GM20431 (cell line): ENCODE measurements around the gene VAV1.
"Not testable (repeated sequence)": the region's sequence is repeated elsewhere in the genome, so short reads cannot be mapped to it uniquely, and the experiment has no call there.

Experiments
- in situ Hi-C: fragments of 300-500 bp; cut with MseI, MboI; formaldehyde crosslinking; loops from one replicate; pipeline ENCODE4 v1.15.0; 2020; ENCODE audit warnings: low sequenced_read_pairs; ENCODE audit not compliant: unreplicated experiment

VAV1 gene

DNA sequence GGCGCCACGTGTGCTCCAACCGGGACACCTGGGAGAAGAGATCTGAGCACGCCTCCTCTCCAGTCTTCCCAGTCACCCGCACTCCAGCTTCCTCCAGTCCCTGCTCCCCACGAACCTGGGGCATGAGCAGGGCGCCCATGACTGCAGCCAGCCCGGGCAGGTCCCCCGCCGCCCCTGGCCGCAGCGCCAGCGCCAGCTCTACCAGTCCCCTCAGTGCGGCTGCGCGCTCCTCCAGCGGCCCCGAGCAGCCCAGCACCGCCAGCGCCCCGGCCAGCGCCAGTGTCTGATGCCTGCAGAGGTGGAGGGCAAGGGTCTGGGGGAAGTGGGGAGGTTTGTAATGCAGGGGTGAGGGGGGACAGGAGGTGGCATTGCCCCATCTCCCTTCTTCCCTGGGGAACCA is 18.4 kb upstream of the VAV1 start:
- in situ Hi-C loops, result no loop called here

DNA sequence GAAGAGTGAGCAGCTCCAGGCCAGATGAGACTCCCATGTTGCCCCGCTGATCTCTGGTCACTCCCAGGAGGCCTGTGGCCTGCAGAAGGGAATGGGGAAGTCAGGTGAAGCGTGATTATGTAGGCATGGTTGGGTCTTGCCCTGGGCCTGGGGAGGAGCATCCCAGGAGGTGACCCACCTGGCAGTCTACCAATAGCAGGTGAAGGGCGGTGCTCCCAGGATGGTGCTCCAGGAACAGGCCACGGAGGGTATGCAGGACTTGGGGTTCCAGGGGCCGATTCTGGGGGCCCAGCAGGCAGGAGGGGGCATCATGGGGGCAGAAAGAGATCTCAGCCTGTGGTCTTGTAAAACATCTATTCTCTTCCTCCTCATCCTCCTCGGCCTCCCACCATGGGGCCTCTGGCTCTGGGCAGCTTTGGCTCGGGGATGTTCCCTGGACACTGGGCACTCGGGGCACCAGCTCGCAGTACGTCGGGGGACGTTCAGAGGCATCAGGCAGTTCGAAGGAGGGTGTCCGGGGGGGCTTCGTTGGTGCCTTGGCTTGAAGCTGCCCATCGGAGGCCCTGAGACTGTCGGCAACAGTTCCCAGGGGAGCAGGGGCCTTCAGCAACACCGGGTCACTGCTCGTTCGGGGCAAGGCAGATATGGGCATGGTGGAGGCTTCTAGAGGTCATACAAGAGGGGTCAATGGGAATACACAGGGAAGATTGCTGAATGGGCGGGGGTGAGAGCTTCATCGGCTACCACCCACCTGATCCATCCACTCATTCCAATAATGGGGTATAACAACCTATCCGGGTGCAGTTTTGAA is 17.6 kb upstream of the VAV1 start:
- in situ Hi-C loops, result no loop called here

DNA sequence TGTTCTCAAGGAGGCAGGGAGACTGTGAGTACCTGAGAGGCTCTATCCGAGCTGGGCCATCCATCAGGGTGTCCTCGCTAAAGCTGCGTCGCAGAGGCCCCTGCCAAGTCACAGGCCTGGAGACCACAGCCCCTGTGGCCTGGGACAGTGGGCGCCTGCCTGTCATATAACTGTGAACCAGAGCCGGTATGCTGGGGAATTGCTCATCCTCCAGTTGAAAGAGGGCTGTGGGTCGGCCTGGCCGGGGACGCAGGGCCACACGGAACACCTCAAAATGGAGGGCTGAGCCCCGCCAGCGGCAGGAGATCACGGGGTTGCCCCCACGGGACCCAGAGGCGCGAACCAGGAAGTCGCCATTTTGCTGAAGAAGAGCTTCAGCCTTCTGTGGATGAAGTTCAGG is 11.9 kb upstream of the VAV1 start:
- in situ Hi-C loops, result no loop called here

DNA sequence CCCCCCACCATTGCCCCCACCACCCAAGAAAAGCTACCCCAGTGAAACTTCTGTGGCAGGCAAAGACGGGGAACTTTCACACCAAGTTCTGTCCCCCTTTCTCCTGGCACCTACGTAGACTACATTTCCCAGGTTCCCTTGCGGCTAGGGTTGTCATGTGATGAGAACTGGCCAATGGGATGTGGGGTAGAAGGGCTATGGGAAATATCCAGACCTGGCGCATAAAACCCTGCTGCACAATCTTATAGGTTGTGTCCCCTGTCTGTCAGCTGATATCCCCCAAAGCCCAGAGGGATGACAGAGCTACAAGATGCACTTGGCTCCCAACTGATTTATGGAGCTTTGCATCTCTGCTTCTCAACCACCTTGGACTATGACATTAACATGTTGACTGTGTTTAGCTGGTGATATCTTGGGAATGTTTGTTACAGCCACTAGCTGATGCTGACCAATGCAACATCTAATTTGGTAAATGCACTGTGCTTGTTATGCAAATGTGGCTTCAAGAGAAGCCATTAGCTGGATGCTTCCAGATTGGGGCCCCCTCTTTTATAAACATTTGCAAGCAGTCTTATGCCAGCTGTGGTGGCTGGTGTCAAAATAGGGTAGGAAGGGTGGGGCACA is 11.3 kb upstream of the VAV1 start:
- in situ Hi-C loops, result no loop called here

DNA sequence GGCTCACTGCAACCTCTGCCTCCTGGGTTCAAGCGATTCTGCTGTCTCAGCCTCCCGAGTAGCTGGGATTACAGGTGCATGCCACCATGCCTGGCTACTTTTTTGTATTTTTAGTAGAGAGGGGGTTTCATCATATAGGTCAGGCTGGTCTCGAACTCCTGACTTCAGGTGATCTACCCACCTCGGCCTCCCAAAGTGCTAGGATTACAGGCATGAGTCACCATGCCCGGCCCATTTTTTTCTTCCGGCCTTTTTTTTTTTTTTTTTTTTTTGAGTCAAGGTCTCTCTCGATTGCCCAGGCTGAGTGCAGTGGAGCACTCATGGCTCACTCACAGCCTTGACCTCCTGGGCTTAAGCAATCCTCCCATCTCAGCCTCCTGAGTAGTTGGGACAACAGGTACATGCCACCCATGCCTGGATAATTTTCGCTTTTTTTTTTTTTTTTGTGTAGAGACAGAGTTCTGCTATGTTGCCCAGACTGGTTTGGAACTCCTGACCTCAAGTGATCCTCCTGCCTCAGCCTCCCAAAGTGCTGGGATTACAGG is 10.2 kb upstream of the VAV1 start:
- in situ Hi-C loops, result not testable (repeated sequence)

DNA sequence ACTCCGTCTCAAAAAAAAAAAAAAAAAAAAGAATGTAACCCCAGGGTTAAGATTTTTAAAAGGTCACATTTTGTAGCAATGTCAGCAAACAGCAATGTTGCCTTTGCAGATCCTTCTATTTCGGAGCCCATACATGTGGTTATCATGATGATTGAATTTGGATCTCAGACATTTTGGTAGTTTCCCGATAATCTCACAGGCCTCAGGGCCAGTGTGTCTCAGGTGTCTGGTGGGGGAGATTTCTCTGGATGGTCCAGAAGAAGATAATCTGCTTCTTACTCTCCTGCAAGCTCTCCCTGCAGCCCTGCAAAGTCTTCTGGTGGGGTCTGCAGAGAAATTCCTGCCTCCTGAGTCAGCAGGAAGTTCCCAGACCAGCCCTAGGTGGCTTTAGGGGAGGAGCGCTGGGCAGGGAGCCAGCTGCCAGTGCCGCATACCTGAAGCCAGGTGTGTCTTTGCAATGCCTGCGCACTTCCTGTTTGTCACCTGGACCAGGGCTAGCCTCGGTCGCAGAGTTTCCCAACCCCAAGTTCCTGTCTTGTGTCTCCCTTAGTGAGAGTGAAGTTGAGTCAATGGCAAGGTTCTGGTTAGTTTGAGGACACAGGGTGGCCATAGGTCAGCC is 6.7 kb upstream of the VAV1 start:
- in situ Hi-C loops, result no loop called here

DNA sequence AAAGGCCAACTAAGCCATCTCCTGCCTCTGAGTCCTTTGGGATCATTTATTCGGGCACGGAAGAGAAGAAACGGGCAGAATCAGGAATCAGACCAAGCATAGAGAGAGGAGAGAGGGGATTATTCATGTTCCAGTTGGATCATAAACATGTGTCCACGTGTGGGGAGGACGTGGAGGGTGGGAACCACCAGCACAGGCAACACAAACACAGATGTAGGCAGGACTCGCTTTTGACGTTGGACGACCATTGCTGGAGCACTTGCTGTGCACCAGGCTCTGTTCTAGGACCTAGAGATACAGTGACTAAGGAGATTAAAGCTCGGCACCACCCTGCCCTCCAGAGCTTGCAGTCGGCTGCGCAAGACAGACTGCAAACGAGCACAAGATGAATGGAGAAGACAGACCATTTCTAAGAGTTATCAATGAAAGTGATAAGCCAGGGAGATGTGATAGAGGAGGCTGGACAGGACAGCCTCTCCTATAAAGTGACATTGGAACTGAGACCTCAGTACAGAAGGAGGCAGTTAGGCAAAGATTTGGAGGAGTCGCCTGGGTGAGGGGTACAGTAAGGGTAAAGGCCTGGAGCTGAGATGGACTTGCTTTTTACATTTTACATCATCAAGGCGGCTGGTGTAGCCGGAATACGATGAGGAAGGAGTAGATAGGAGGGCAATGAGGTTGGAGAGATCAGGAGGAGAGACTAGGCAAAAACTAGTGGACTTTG is 6.0 kb upstream of the VAV1 start:
- in situ Hi-C loops, result no loop called here

DNA sequence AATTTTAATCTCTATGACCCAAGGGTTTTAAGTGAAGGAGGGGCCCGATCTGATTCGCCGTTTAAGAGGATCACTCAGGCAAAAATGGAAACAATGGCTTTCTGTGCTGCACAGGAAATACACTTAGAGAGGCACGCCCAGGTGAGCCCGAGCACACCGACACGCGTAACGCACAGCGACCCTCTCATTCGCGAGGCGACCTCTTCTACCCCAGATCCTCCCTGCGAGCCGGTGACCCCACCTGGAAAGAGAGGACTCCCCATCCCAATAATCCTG is 5.5 kb upstream of the VAV1 start:
- in situ Hi-C loops, result no loop called here

DNA sequence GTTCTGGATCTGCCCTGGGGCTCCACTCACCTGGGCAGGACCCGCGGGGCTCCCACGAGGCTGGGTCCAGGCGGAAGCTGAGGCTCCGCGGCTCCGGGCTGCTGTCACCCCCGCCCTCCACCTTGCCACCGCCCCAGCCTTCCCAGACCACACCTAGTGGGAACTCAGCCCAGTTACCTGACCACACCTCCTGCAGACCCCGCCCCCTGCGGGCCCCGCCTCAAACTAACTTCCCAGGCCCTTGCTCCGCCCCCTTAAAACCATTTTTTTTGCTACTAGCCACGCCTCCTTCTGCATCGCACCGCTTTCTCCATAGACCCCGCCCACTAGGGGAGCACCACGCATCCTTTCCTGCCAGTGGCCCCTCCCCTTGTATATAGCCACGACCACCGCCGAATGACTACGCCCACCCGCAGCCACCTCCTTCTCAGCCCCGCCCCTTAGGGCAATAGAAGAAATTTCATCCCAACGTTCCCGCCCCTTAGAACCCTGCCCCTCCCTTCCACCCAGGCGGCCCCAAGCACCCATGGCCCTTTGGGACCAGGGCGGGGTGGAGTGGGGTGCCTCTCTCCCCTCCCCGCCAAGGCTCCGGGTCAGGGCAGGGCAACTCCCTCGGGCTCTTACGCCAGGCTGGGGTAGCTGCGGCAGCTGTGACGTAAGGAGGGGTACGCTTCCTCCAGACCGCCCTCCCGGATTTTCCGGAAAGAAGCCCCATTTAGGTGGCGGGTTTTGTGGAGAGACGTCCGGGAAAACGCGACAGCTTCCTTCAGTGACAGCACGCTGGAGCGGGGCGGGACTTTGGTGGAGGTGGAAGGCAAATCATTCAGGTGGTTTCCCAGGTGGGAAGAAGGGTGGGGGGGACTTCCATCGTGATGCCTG is 4.9 kb upstream of the VAV1 start, which contains the start of gene SH2D3A:
Gene SH2D3A, minus strand, starts transcription at position 79 of the 879 bp plus-strand sequence. CDS start 3,687 bp downstream, outside the sequence.
- in situ Hi-C loops, result no loop called here

DNA sequence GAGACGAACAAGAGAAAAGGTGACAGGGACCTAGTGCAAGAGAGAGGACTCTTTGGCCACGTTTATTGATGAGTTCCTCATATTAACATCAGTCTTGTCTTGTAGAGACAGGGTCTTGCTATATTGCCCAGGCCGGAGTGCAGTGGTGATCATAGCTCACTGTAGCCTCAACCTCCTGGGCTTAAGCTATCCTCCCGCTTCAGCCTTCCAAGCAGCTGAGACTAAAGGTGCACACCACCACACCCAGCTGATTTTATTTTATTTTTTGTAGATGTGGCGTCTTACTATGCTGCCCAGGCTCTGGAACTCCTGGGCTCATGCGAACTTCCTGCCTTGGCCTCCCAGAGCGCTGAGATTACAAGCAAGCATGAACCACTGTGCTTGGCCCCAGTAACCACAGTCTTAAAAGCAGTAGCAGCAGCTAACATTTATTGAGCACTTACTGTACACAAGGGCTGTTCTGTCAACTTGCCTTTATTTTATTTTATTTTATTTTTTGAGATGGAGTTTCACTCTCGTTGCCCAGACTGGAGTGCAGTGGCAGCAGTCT is 4.2 kb upstream of the VAV1 start:
- in situ Hi-C loops, result no loop called here

DNA sequence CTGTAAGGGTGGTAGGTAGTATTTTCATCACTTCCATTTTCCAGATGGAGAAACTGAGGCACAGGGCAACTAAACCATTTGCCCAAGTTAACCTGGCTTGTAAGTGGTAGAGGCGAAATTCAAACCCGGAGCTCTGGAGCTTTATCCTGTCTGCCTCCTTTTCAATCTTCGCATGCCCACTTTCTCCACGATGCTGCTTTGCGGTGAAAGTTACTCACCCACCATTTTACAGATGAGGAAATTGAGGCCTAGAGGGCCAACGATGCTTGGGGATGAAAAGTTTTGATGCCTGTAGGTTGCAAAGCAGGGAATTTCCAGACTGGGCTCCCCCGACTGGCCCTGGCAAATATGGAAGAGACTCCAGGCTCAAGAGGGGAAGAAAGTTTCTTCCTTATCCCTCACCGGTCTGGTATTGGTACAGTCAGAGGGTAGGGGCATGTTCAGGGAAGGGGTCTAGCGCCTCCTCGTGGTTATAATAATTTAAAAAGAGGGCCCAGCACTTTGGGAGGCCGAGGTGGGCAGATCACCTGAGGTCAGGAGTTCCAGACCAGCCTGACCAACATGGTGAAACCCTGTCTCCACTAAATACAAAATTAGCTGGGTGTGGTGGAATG is 3.4 kb upstream of the VAV1 start:
- in situ Hi-C loops, result no loop called here

DNA sequence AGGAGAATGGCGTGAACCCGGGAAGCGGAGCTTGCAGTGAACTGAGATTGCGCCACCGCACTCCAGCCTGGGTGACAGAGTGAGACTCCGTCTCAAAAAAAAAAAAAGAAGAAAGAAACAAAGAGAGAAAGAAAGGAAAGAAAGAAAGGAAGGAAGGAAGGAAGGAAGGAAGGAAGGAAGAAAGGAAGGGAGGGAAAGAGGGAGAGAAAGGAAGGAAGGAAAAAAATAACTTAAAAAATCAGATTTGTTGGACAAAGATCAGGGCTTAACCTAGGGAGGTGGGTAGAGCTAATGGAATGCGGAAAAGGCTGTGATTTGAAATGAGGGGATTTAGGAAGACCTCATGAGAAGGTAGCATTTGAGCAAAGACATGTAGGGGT is 870 bp upstream of the VAV1 start:
- in situ Hi-C loops, result not testable (repeated sequence)

DNA sequence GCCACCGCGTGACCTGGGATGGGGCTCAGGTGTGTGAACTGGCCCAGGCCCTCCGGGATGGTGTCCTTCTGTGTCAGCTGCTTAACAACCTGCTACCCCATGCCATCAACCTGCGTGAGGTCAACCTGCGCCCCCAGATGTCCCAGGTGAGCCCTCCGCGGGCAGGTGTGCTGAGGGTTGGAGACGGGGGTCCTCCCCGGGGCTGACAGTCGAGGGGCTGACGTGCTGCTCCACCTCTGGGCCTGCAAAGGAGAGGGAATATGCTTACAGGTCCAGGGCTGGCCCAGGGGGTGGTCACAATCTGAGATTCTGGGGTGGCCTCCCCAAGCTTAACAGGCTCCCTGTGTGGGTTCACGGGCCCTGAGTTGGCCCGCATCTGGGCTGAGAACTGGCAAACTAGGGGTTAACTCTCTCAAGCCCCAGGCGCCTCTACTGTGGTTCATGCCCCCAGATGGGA is 386 bp downstream of the VAV1 start:
- in situ Hi-C loops, result no loop called here

DNA sequence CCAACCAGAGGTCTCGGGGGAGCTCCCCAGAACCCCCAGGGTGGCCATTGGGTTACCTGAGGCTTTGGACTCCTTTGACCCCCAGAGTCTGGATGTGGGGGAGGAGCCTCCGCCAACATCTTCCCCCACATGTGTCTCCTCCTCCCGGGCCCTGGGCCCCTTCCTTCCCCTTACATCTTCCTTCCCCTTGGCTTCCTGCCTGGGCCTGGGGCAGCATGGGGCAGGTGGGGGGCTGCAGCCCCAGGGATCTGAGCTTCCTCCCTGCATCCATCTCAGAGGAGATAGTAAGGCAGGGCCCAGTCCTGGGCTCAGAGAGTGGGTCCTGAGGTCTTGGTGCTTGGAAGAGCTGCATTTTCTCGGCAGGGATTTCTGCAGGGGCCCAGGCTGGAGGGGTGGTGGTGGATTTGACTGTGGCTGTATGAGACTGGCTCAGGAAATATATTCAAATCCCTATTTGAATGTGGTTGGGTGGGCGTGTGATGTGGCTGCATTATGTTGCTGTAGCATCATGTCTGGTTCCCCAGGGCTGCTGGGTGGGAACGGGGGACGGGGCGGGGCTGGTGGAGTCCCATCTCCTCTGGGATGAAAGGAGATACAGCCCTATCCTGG is 919 bp downstream of the VAV1 start:
- in situ Hi-C loops, result no loop called here

DNA sequence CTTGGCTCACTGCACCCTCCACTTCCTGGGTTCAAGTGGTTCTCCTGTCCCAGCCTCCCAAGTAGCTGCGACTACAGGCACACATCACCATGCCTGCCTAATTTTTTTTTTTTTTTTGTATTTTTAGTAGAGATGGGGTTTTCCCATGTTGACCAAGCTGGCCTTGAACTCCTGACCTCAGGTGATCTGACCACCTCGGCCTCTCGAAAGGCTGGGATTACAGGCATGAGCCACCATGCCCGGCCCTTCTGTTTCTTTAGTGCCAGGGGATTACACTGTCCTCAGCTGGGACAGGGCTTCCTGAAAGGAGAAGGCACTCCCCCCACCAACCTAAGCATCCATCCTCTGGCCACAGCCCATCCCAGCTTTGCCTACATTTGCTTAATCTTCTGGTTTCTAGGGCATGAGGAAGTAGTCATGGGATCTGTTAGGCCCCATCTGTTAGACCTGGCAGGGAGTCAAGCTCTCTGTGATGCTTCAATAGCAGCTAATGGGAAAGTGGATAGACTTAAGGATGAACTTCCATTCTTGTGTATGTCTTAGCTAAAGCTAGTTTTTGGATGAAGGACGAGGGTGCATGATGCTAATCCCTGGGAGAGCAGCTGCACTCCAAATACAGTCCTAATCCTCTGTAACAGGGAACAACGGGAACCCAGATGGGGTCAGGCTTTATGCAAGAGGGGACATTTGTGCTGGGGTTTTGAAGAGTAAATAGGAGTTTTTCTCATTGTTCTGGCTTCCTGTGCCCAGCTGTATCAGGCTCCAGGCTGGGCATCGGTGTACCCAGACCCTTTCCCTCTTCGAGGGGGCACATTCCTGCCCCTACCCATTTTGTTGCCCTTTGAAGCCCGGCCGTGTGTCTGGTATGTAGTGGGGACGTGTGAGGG is 2.6 kb downstream of the VAV1 start:
- in situ Hi-C loops, result no loop called here

DNA sequence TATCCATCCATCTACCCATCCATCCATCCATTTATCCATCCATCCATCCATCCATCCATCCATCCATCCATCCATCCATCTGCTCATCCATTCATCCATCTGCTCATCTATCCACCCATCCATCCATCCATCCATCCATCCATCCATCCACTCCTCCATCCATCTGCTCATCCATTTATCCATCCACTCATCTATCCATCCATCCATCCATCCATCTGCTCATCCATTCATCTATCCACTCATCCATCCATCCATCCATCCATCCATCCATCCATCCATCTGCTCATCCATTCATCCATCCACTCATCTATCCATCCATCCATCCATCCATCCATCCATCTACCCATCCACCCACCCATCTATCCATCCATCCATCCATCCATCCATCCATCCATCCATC is 3.5 kb downstream of the VAV1 start:
- in situ Hi-C loops, result not testable (repeated sequence)

DNA sequence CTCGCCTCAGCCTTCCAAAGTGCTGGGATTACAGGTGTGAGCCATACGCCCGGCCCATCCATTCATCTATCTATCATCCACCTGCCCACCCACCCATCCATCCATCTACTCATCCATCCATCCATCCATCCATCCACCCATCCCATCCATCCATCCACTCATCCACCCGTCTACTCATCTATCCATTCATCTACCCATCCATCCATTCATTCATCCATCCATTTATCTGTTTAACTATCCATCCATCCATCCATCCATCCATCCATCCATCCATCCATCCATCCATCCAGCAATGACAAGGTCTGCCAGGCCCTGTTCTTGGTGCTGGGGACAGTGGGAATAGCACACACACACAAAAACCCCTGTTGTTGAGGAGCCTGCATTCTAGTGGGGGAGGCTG is 4.5 kb downstream of the VAV1 start:
- in situ Hi-C loops, result no loop called here

DNA sequence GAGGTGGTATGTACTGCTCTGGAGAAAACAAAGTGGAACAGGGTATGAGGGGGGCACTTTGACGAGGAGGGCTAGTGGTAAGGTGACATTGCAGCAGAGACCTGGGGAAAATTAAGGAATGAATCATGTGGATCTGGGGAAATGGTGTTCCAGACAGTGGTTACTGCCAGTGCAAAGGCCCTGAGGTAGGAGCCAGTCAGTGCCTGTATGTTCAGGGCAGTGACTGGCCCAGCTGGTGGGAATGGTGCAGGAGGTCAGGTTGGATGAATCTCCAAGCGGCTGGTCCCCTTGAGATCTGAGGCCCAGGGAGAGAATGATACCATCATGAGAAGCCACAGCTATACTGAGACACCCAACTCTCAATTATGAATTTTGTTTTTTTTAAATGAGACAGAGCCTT is 4.9 kb downstream of the VAV1 start:
- in situ Hi-C loops, result no loop called here
